Vagina (tissue), 2 donors: Measurements from ENCODE around the gene GPR15.

Experiments used
- POLR2A ChIP-seq, 2 donors: fragments of 450-650 bp; IDR thresholded peaks; one replicate each; pipeline ENCODE4 v1.6.1; 2017; ENCODE audit warnings: antibody characterized with exemption in 2 of 2, mild to moderate bottlenecking in 2 of 2, moderate library complexity in 2 of 2
- POLR2AphosphoS5 ChIP-seq, 2 donors: sonication (generic); formaldehyde crosslinking; IDR thresholded peaks; one replicate each; pipeline ENCODE4 v1.9.0; 2017; ENCODE audit warnings: antibody characterized with exemption in 2 of 2, mild to moderate bottlenecking in 2 of 2, low read depth in 1 of 2; ENCODE audit not compliant: insufficient read depth in 1 of 2

DNA sequence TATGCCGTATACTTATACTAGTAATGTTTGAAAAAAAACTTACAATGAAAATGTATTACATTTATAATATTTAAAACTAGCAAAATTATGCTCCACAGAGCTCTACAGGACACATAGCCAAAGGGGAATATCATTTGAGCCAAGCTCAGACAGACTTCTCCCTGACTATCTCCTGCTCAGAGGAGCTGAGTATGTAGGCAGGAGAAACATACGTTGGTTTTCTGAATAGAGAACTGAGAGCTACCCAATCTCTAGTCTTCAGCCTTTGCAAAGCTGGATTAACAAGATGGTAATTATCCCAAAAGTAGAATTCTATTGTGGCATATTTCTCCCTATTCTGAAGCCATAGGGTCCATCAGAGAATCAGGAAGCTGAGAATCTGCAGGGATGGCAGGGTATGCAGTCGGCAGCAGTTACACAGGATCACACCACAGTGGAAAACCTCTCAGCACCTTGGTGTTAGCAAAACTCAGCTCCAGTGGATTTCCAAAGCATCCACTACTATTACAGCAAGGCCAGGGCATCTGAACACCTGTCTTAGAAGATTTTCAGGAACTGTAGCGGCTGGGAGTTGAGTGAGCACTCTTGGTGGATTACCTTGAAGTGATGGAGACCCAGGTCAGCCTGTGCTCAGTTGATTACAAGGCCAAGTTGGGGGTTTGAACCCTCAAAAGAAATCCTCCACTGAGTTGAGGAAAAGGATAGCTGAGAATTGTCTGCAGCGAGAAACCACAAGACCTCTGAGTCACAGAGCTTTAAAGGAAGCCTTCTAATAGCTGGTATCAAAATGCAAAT is 30.1 kb downstream of the GPR15 start:
- TF ChIP-seq POLR2A (IDR thresholded peaks at IDR 0.05) (no peak), POLR2AphosphoS5 (IDR thresholded peaks at IDR 0.05; ENCODE audit: insufficient read depth in 1 of 2, low read depth in 1 of 2) (no peak)
